Epithelial cell of esophagus (primary cell): ENCODE results near the gene L3MBTL4.

Experiments used
- DNase-seq: peaks from one replicate; pipeline ENCODE4 v3.0.0; 2010; ENCODE audit warnings: low read depth
- H3K4me3 ChIP-seq: 2 replicates; pipeline ENCODE4 v1.5.1; 2011; ENCODE audit warnings: mild to moderate bottlenecking, low read length, control low read depth
- TF ChIP-seq, protein P1 (sequence below): IDR thresholded peaks from 2 replicates; pipeline ENCODE4 v1.5.1; 2011; ENCODE audit warnings: low read depth, mild to moderate bottlenecking, low read length, control low read depth, inconsistent platforms; ENCODE audit not compliant: insufficient read depth; ENCODE audit errors: missing control alignments

Gene L3MBTL4

DNA sequence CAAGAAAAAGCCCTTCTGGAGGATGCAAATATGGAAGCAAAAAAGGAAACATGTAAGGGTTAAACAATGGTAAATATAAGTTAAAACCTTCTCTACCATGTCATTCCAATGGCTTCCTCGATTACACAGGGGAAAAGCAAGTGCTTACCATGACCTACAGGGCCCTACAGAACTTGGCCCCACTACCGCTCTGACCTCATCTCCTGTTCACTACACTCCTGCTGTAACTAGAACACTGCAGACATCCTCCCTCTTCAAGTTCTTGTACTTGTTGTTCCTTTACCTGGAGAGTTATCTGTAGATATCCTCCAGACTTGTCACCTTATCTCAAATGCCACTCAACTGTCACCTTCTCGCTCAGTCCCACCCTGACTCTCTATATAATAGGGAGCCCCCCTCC is 194.6 kb downstream of the L3MBTL4 start:
- no peak overlapping the region for H3K4me3 ChIP-seq
- TF ChIP-seq, protein P1, sequence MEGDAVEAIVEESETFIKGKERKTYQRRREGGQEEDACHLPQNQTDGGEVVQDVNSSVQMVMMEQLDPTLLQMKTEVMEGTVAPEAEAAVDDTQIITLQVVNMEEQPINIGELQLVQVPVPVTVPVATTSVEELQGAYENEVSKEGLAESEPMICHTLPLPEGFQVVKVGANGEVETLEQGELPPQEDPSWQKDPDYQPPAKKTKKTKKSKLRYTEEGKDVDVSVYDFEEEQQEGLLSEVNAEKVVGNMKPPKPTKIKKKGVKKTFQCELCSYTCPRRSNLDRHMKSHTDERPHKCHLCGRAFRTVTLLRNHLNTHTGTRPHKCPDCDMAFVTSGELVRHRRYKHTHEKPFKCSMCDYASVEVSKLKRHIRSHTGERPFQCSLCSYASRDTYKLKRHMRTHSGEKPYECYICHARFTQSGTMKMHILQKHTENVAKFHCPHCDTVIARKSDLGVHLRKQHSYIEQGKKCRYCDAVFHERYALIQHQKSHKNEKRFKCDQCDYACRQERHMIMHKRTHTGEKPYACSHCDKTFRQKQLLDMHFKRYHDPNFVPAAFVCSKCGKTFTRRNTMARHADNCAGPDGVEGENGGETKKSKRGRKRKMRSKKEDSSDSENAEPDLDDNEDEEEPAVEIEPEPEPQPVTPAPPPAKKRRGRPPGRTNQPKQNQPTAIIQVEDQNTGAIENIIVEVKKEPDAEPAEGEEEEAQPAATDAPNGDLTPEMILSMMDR = no peak
- no peak for DNase-seq

DNA sequence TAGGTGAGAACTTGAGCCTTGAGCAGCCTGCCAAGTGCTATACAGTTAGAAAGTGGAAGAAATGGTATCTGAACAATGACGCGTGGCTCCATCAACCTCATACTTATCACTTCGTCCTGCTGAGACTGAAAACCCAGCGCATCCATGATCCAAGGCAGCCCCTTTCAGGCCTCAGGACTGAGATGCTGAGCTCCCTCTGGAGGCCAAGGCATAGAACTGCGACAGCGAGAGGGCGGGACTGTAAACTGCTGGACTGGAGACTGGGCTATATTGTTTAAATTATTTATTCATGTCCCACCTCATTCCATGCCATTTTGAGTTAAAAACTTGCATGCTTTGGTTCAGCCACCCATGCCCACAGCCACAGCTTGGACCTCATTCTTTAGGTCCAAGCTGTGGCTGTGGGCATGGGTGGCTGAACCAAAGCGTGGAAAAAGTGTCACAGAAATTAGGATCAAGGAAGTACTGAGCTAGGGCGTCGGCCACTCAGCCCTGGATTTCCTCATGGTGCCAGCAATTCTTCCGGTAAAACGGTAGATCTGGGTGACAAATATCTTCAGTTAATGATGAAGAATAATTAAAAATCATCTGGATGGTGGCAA is 195.5 kb downstream of the L3MBTL4 start:
- DNase-seq = no peak
- TF ChIP-seq, protein P1 = no peak

DNA sequence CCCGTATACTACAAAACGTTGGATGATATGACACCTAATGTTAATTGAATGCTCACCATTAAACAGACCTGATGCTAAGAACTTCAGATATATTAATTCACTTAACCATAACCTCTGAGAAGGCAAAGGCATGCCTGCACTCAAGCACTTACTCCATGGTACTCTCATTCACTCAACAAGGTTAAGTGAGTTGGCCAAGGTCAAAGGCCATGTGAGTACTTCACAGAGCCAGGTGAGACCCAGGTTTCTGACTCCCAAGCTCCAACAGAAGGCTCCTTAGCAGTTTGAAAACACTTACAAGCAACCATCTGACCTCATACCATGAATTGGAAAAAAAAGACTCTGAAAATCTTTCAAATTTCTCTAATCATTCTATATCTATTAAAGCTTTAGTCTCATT is 198.8 kb downstream of the L3MBTL4 start:
- no peak for DNase-seq
- no peak overlapping the region for H3K4me3 ChIP-seq
- TF ChIP-seq, protein P1 = no peak

More for the DNA sequence above, 195.5 kb downstream of the L3MBTL4 start:
- no peak overlapping the region for H3K4me3 ChIP-seq

DNA sequence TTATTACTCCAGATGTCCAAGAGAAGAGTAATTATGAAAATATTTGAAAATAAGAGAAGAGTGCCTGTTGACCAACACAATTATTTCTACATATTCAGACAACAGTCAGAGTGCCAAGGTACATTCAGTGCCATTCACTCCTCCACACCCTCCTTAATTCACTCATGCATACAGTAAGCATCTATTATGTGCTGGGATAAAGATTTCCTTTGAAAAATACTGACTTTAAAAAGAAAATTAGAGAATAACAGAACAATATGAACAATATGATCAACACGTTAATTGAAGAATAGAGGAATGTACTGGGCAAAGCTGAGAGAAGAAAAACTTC is 203.6 kb downstream of the L3MBTL4 start:
- no peak overlapping the region for H3K4me3 ChIP-seq
- DNase-seq = no peak
- TF ChIP-seq, protein P1 = no peak

DNA sequence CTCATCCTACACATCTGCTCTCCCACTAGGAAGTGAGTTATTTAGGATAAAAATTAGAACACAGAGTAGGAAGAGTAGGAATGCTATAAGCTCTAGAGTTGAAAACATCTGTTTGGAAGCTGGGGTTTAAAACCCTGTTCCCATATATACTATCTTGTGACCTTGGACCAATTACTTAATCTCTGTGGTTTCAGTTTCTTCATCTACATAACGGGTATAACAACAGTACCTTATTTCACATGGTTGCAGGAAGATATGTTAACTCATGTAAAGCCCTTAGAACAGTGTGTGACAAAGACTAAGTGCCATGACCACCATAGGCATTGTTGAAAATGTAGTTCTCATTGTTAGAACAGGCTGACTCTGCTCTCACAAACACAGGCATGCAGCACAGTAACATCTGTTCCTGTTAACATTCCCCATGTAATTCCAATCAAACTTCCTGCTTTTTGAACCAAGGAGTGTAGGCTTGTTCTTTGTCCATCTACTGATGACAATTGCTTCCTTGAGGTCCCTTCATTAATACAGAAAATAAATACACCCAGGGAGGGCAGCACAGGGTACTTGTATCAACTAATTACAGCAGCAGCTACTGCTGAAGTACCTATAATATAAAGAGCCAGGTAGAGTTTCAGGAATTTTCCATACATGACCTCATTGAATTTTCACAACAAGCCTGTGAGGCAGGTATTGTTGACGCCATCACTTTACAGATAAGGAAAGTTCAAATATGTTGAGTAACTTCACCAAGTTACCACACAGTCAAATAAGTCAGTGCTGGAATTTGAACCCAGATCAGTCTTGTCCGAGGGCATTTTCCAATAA is 204.2 kb downstream of the L3MBTL4 start:
- TF ChIP-seq, protein P1 = no peak
- DNase-seq = no peak
- no peak overlapping the region for H3K4me3 ChIP-seq

DNA sequence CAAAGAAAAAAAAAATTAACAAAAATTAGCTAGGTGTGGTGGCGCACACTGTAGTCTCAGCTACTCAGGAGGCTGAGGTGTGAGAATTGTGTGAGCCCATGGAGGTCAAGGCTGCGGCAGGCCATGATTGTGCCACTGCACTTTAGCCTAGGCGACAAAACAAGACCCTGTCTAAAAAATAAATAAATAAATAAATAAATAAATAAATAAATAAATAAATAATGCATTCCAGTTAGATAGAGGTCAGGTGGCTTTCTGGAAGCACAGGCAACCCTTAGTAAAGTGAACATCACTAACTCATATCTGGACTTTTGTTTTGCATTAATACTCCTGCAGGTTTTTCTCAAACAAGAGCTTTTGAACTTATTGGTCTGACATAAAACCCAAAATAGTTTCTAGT is 206.8 kb downstream of the L3MBTL4 start:
- TF ChIP-seq, protein P1 = no peak
- DNase-seq = no peak

More for the DNA sequence above, 206.8 kb downstream of the L3MBTL4 start:
- no peak overlapping the region for H3K4me3 ChIP-seq
